ENCODE results near the gene ENPP1.

Gene ENPP1

GRCh38 chr6:131784561-131784960, 23.3 kb upstream of the ENPP1 start:
- H3K4me1 ChIP-seq (ENCODE audit: control insufficient read depth, insufficient read depth, low read length, unreplicated experiment): peaks cover 21% of the 10 kb centered on the region
- no peak overlapping the region for H2AFZ ChIP-seq (ENCODE audit: low read length, unreplicated experiment)
- no peak overlapping the region for H3K27ac ChIP-seq (ENCODE audit: low read depth, low read length)
- no peak overlapping the region for H3K4me3 ChIP-seq (ENCODE audit: low read depth, low read length)
- no peaks in the 10 kb centered on the region for H3K79me2 ChIP-seq (ENCODE audit: control insufficient read depth, insufficient read depth, low read length, unreplicated experiment)
- H3K27me3 ChIP-seq (ENCODE audit: insufficient read depth, low read length): no peaks in the 10 kb centered on the region
- no peaks in the 10 kb centered on the region for H3K36me3 ChIP-seq (ENCODE audit: insufficient read depth, low read length)

GRCh38 chr6:131787079-131787478, 20.7 kb upstream of the ENPP1 start:
- Histone ChIP-seq H3K4me3 (ENCODE audit: low read depth, low read length) (no peak overlapping the region), H3K27ac (ENCODE audit: low read depth, low read length) (no peak overlapping the region), H2AFZ (ENCODE audit: low read length, unreplicated experiment) (no peak overlapping the region), H3K4me1 (ENCODE audit: control insufficient read depth, insufficient read depth, low read length, unreplicated experiment) (peaks cover 21% of the 10 kb centered on the region), H3K27me3 (ENCODE audit: insufficient read depth, low read length) (no peaks in the 10 kb centered on the region), H3K79me2 (ENCODE audit: control insufficient read depth, insufficient read depth, low read length, unreplicated experiment) (no peaks in the 10 kb centered on the region), H3K36me3 (ENCODE audit: insufficient read depth, low read length) (no peaks in the 10 kb centered on the region)

GRCh38 chr6:131787766-131788712, 19.8 kb upstream of the ENPP1 start:
- H3K4me1 ChIP-seq (ENCODE audit: control insufficient read depth, insufficient read depth, low read length, unreplicated experiment): peaks cover 21% of the 10 kb centered on the region
- no peak overlapping the region for H3K27ac ChIP-seq (ENCODE audit: low read depth, low read length)
- H3K27me3 ChIP-seq (ENCODE audit: insufficient read depth, low read length): no peaks in the 10 kb centered on the region
- H3K79me2 ChIP-seq (ENCODE audit: control insufficient read depth, insufficient read depth, low read length, unreplicated experiment): no peaks in the 10 kb centered on the region
- no peaks in the 10 kb centered on the region for H3K36me3 ChIP-seq (ENCODE audit: insufficient read depth, low read length)
- H3K4me3 ChIP-seq (ENCODE audit: low read depth, low read length): no peak overlapping the region
- no peak overlapping the region for H2AFZ ChIP-seq (ENCODE audit: low read length, unreplicated experiment)

GRCh38 chr6:131789219-131789618, 18.6 kb upstream of the ENPP1 start:
- H3K4me3 ChIP-seq (ENCODE audit: low read depth, low read length): no peak overlapping the region
- no peaks in the 10 kb centered on the region for H3K79me2 ChIP-seq (ENCODE audit: control insufficient read depth, insufficient read depth, low read length, unreplicated experiment)
- H3K27me3 ChIP-seq (ENCODE audit: insufficient read depth, low read length): no peaks in the 10 kb centered on the region
- H2AFZ ChIP-seq (ENCODE audit: low read length, unreplicated experiment): peak overlapping the region; percentile 8
- H3K4me1 ChIP-seq (ENCODE audit: control insufficient read depth, insufficient read depth, low read length, unreplicated experiment): peaks cover 21% of the 10 kb centered on the region
- no peak overlapping the region for H3K27ac ChIP-seq (ENCODE audit: low read depth, low read length)
- H3K36me3 ChIP-seq (ENCODE audit: insufficient read depth, low read length): no peaks in the 10 kb centered on the region

GRCh38 chr6:131791476-131791875, 16.3 kb upstream of the ENPP1 start:
- H3K4me1 ChIP-seq (ENCODE audit: control insufficient read depth, insufficient read depth, low read length, unreplicated experiment): peaks cover 21% of the 10 kb centered on the region
- no peak overlapping the region for H3K27ac ChIP-seq (ENCODE audit: low read depth, low read length)
- no peak overlapping the region for H3K4me3 ChIP-seq (ENCODE audit: low read depth, low read length)
- no peaks in the 10 kb centered on the region for H3K36me3 ChIP-seq (ENCODE audit: insufficient read depth, low read length)
- H2AFZ ChIP-seq (ENCODE audit: low read length, unreplicated experiment): no peak overlapping the region
- no peaks in the 10 kb centered on the region for H3K27me3 ChIP-seq (ENCODE audit: insufficient read depth, low read length)
- H3K79me2 ChIP-seq (ENCODE audit: control insufficient read depth, insufficient read depth, low read length, unreplicated experiment): no peaks in the 10 kb centered on the region

GRCh38 chr6:131792091-131792496, 15.7 kb upstream of the ENPP1 start:
- Histone ChIP-seq H3K27me3 (ENCODE audit: insufficient read depth, low read length) (no peaks in the 10 kb centered on the region), H3K36me3 (ENCODE audit: insufficient read depth, low read length) (no peaks in the 10 kb centered on the region), H3K4me3 (ENCODE audit: low read depth, low read length) (no peak overlapping the region), H3K79me2 (ENCODE audit: control insufficient read depth, insufficient read depth, low read length, unreplicated experiment) (no peaks in the 10 kb centered on the region), H3K27ac (ENCODE audit: low read depth, low read length) (no peak overlapping the region), H2AFZ (ENCODE audit: low read length, unreplicated experiment) (no peak overlapping the region), H3K4me1 (ENCODE audit: control insufficient read depth, insufficient read depth, low read length, unreplicated experiment) (peaks cover 17% of the 10 kb centered on the region)

- Histone ChIP-seq H3K4me1 (ENCODE audit: control insufficient read depth, insufficient read depth, low read length, unreplicated experiment) (no peaks in the 10 kb centered on the region), H3K4me3 (ENCODE audit: low read depth, low read length) (no peak overlapping the region), H3K27ac (ENCODE audit: low read depth, low read length) (no peak overlapping the region), H3K36me3 (ENCODE audit: insufficient read depth, low read length) (no peaks in the 10 kb centered on the region), H3K79me2 (ENCODE audit: control insufficient read depth, insufficient read depth, low read length, unreplicated experiment) (no peaks in the 10 kb centered on the region), H3K27me3 (ENCODE audit: insufficient read depth, low read length) (no peaks in the 10 kb centered on the region), H2AFZ (ENCODE audit: low read length, unreplicated experiment) (no peak overlapping the region)
Measured at GRCh38 chr6:131795366-131795765, 12.5 kb upstream of the ENPP1 start.

- H2AFZ ChIP-seq (ENCODE audit: low read length, unreplicated experiment): no peak overlapping the region
- H3K4me1 ChIP-seq (ENCODE audit: control insufficient read depth, insufficient read depth, low read length, unreplicated experiment): peaks cover 5% of the 10 kb centered on the region
- H3K4me3 ChIP-seq (ENCODE audit: low read depth, low read length): no peak overlapping the region
- H3K27ac ChIP-seq (ENCODE audit: low read depth, low read length): no peak overlapping the region
- H3K79me2 ChIP-seq (ENCODE audit: control insufficient read depth, insufficient read depth, low read length, unreplicated experiment): no peaks in the 10 kb centered on the region
- no peaks in the 10 kb centered on the region for H3K27me3 ChIP-seq (ENCODE audit: insufficient read depth, low read length)
- no peaks in the 10 kb centered on the region for H3K36me3 ChIP-seq (ENCODE audit: insufficient read depth, low read length)
Measured at GRCh38 chr6:131802347-131802746, 5.5 kb upstream of the ENPP1 start.

- H3K79me2 ChIP-seq (ENCODE audit: control insufficient read depth, insufficient read depth, low read length, unreplicated experiment): no peaks in the 10 kb centered on the region
- H3K27me3 ChIP-seq (ENCODE audit: insufficient read depth, low read length): no peaks in the 10 kb centered on the region
- no peak overlapping the region for H3K27ac ChIP-seq (ENCODE audit: low read depth, low read length)
- H2AFZ ChIP-seq (ENCODE audit: low read length, unreplicated experiment): no peak overlapping the region
- H3K36me3 ChIP-seq (ENCODE audit: insufficient read depth, low read length): no peaks in the 10 kb centered on the region
- H3K4me3 ChIP-seq (ENCODE audit: low read depth, low read length): no peak overlapping the region
- peaks cover 5% of the 10 kb centered on the region for H3K4me1 ChIP-seq (ENCODE audit: control insufficient read depth, insufficient read depth, low read length, unreplicated experiment)
Measured at GRCh38 chr6:131803007-131803769, 4.6 kb upstream of the ENPP1 start.

- H3K79me2 ChIP-seq (ENCODE audit: control insufficient read depth, insufficient read depth, low read length, unreplicated experiment): no peaks in the 10 kb centered on the region
- H3K27ac ChIP-seq (ENCODE audit: low read depth, low read length): no peak overlapping the region
- no peaks in the 10 kb centered on the region for H3K36me3 ChIP-seq (ENCODE audit: insufficient read depth, low read length)
Measured at GRCh38 chr6:131804131-131804530, 3.7 kb upstream of the ENPP1 start.

GRCh38 chr6:131807321-131807643, 538 bp upstream of the ENPP1 start:
- Histone ChIP-seq H3K79me2 (ENCODE audit: control insufficient read depth, insufficient read depth, low read length, unreplicated experiment) (no peaks in the 10 kb centered on the region), H3K36me3 (ENCODE audit: insufficient read depth, low read length) (no peaks in the 10 kb centered on the region), H3K4me1 (ENCODE audit: control insufficient read depth, insufficient read depth, low read length, unreplicated experiment) (peaks cover 5% of the 10 kb centered on the region), H2AFZ (ENCODE audit: low read length, unreplicated experiment) (peak overlapping the region; percentile 33), H3K27me3 (ENCODE audit: insufficient read depth, low read length) (no peaks in the 10 kb centered on the region), H3K27ac (ENCODE audit: low read depth, low read length) (no peak overlapping the region), H3K4me3 (ENCODE audit: low read depth, low read length) (peak overlapping the region; percentile 87)

More at GRCh38 chr6:131804131-131804530, 3.7 kb upstream of the ENPP1 start:
- H3K4me3 ChIP-seq (ENCODE audit: low read depth, low read length): no peak overlapping the region
- H3K27me3 ChIP-seq (ENCODE audit: insufficient read depth, low read length): no peaks in the 10 kb centered on the region
- no peak overlapping the region for H2AFZ ChIP-seq (ENCODE audit: low read length, unreplicated experiment)
- peaks cover 5% of the 10 kb centered on the region for H3K4me1 ChIP-seq (ENCODE audit: control insufficient read depth, insufficient read depth, low read length, unreplicated experiment)
